ENCODE data around the gene TMEM81. TPM values are rescaled to one million over a fixed set of nuclear protein-coding genes. Genes with fewer than 3 reads are reported as not detected.

TMEM81 gene
- total RNA-seq, 1 donor from 2014 or later: 3.7 TPM

GRCh38 chr1:205074084-205074483 is 10.2 kb downstream of the TMEM81 start:
- H3K27ac Mint-ChIP-seq (ENCODE audit: unreplicated experiment): no peak overlapping the region
- H3K9me3 Mint-ChIP-seq (ENCODE audit: low read depth): no peaks in the 10 kb centered on the region
- no peaks in the 10 kb centered on the region for H3K4me1 Mint-ChIP-seq (ENCODE audit: low read depth)
- no peak for DNase-seq (ENCODE audit: low spot score)
- no peak for TF ChIP-seq CTCF (IDR thresholded peaks at IDR 0.05)
- no peaks in the 10 kb centered on the region for H3K36me3 Mint-ChIP-seq (ENCODE audit: low read depth)
- H3K27me3 Mint-ChIP-seq (ENCODE audit: low read depth): no peaks in the 10 kb centered on the region
- H3K4me3 Mint-ChIP-seq (ENCODE audit: unreplicated experiment): no peak overlapping the region

GRCh38 chr1:205073511-205073910 is 10.7 kb downstream of the TMEM81 start:
- DNase-seq (ENCODE audit: low spot score): no peak
- peaks cover 6% of the 10 kb centered on the region for H3K4me1 Mint-ChIP-seq (ENCODE audit: low read depth)

GRCh38 chr1:205072881-205073280 is 11.4 kb downstream of the TMEM81 start:
- Mint-ChIP-seq H3K36me3 (ENCODE audit: low read depth) (no peaks in the 10 kb centered on the region), H3K4me3 (ENCODE audit: unreplicated experiment) (no peak overlapping the region)

More at GRCh38 chr1:205073511-205073910, 10.7 kb downstream of the TMEM81 start:
- H3K9me3 Mint-ChIP-seq (ENCODE audit: low read depth): no peaks in the 10 kb centered on the region
- H3K27ac Mint-ChIP-seq (ENCODE audit: unreplicated experiment): no peak overlapping the region
- no peaks in the 10 kb centered on the region for H3K36me3 Mint-ChIP-seq (ENCODE audit: low read depth)
- TF ChIP-seq CTCF (IDR thresholded peaks at IDR 0.05): no peak
- no peak overlapping the region for H3K4me3 Mint-ChIP-seq (ENCODE audit: unreplicated experiment)
- no peaks in the 10 kb centered on the region for H3K27me3 Mint-ChIP-seq (ENCODE audit: low read depth)

GRCh38 chr1:205072286-205072685 is 12.0 kb downstream of the TMEM81 start:
- H3K4me1 Mint-ChIP-seq (ENCODE audit: low read depth): peaks cover 8% of the 10 kb centered on the region
- no peaks in the 10 kb centered on the region for H3K27me3 Mint-ChIP-seq (ENCODE audit: low read depth)
- DNase-seq (ENCODE audit: low spot score): no peak
- TF ChIP-seq CTCF (IDR thresholded peaks at IDR 0.05): no peak
- no peak overlapping the region for H3K27ac Mint-ChIP-seq (ENCODE audit: unreplicated experiment)
- H3K9me3 Mint-ChIP-seq (ENCODE audit: low read depth): no peaks in the 10 kb centered on the region
- no peaks in the 10 kb centered on the region for H3K36me3 Mint-ChIP-seq (ENCODE audit: low read depth)
- H3K4me3 Mint-ChIP-seq (ENCODE audit: unreplicated experiment): no peak overlapping the region

More at GRCh38 chr1:205072881-205073280, 11.4 kb downstream of the TMEM81 start:
- Mint-ChIP-seq H3K27me3 (ENCODE audit: low read depth) (no peaks in the 10 kb centered on the region), H3K27ac (ENCODE audit: unreplicated experiment) (no peak overlapping the region), H3K4me1 (ENCODE audit: low read depth) (peaks cover 8% of the 10 kb centered on the region), H3K9me3 (ENCODE audit: low read depth) (no peaks in the 10 kb centered on the region)
- no peak for TF ChIP-seq CTCF (IDR thresholded peaks at IDR 0.05)
- DNase-seq (ENCODE audit: low spot score): no peak

- DNase-seq (ENCODE audit: low spot score): no peak
- H3K9me3 Mint-ChIP-seq (ENCODE audit: low read depth): no peaks in the 10 kb centered on the region
- no peaks in the 10 kb centered on the region for H3K36me3 Mint-ChIP-seq (ENCODE audit: low read depth)
- no peak overlapping the region for H3K27ac Mint-ChIP-seq (ENCODE audit: unreplicated experiment)
- no peak for TF ChIP-seq CTCF (IDR thresholded peaks at IDR 0.05)
- peaks cover 8% of the 10 kb centered on the region for H3K4me1 Mint-ChIP-seq (ENCODE audit: low read depth)
- no peak overlapping the region for H3K4me3 Mint-ChIP-seq (ENCODE audit: unreplicated experiment)
- H3K27me3 Mint-ChIP-seq (ENCODE audit: low read depth): no peaks in the 10 kb centered on the region
Observed at GRCh38 chr1:205071801-205072200, 12.5 kb downstream of the TMEM81 start.

All from chondrocyte (in vitro differentiated cells).